ENCODE measurements around the gene EIF2B1. TPM values are rescaled to one million over a fixed set of nuclear protein-coding genes. Genes with fewer than 3 reads are reported as not detected.
A peak's percentile ranks its signal among the peaks of the same experiment; 100 is the strongest.

Gene EIF2B1
- total RNA-seq, 3 donors from 2014 or later (not counting 1 experiment from before 2014, with no cell fraction given): 50.5 to 55.7 (median 51.0) TPM

DNA sequence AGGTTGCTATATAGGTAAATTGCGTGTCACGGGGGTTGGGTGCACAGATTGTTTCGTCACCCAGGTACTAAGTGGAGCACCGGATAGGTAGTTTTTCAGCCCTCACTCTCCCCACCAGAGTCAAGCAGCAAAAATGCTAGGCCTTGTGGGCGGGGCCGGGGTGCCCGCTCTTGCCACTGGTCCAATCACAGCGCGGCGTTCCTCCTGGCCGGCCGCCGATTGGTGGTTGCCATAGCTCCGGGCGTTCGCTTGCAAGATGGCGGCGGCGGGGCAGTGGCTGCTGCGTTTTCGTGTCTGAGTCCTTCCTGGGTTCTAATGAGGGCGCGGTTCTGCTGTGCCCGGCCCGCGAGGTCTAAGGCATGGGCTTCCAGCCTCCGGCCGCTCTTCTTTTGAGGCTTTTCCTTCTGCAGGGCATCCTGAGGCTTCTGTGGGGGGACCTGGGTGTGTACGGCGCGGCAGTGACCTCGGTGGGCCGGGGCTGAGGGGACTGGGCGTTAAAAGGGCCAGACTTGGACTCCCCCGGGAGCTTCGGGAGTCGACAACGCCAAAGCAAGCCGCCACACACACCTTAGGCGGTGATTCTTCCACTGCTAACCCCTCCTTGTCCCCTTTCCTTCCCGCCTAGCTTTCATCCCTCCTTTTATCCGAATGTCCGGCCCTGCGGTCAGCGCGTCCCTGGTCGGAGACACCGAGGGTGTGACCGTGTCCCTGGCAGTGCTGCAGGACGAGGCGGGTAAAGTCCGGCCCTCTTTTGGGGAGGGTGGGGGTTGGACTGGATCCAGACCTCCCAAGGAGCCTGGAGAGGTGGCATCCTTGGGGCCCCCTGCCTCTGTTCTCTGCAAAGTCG is 37.6 kb upstream of the EIF2B1 start, which contains the start of gene TCTN2:
Gene TCTN2, plus strand, starts transcription at position 232 of the 847 bp plus-strand sequence. Its CDS starts 128 bp downstream, at position 360.
- 3% methylated on average over 53 of the region's 53 CpGs for WGBS (ENCODE audit: insufficient coverage)
- DNase-seq (peak; percentile 89 to 94), ATAC-seq (peak; percentile 98 to 100 (median 100))
- Histone ChIP-seq H3K4me1 (ENCODE audit: control insufficient read depth, insufficient read depth, low read length) (peaks cover 12% of the 10 kb centered on the region), H3K27ac (ENCODE audit: low read length) (no peak within 1 kb of the TSS), H3K27me3 (ENCODE audit: control insufficient read depth, insufficient read depth, low read length) (no peaks in the 10 kb centered on the region), H3K4me3 (ENCODE audit: low read length) (peak within 1 kb of the TSS; percentile 75), H3K9me3 (ENCODE audit: control insufficient read depth, insufficient read depth, low read length) (no peaks in the 10 kb centered on the region), H3K36me3 (ENCODE audit: control insufficient read depth, insufficient read depth, low read length) (peaks cover 1% of the 10 kb centered on the region)
- H3K27me3 Mint-ChIP-seq (ENCODE audit: low read depth in 2 of 2): no peaks in the 10 kb centered on the region
- intact Hi-C loops (cut with micrococcal nuclease): loop anchor here (5.0 kb wide), 1 partner anchor 41 kb away; the partner anchor contains the start of gene ATP6V0A2
- TF ChIP-seq, protein P1, sequence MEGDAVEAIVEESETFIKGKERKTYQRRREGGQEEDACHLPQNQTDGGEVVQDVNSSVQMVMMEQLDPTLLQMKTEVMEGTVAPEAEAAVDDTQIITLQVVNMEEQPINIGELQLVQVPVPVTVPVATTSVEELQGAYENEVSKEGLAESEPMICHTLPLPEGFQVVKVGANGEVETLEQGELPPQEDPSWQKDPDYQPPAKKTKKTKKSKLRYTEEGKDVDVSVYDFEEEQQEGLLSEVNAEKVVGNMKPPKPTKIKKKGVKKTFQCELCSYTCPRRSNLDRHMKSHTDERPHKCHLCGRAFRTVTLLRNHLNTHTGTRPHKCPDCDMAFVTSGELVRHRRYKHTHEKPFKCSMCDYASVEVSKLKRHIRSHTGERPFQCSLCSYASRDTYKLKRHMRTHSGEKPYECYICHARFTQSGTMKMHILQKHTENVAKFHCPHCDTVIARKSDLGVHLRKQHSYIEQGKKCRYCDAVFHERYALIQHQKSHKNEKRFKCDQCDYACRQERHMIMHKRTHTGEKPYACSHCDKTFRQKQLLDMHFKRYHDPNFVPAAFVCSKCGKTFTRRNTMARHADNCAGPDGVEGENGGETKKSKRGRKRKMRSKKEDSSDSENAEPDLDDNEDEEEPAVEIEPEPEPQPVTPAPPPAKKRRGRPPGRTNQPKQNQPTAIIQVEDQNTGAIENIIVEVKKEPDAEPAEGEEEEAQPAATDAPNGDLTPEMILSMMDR (IDR thresholded peaks at IDR 0.05): no peak
- H3K9me3 Mint-ChIP-seq: no peaks in the 10 kb centered on the region
- peaks cover 7 to 16% of the 10 kb centered on the region in 2 donors for H3K4me1 Mint-ChIP-seq
- H3K4me3 Mint-ChIP-seq: peak within 1 kb of the TSS; percentile 88
- peak within 1 kb of the TSS in 1 of 2 donors; percentile 66 for H3K27ac Mint-ChIP-seq
- H3K36me3 Mint-ChIP-seq: no peaks in the 10 kb centered on the region

DNA sequence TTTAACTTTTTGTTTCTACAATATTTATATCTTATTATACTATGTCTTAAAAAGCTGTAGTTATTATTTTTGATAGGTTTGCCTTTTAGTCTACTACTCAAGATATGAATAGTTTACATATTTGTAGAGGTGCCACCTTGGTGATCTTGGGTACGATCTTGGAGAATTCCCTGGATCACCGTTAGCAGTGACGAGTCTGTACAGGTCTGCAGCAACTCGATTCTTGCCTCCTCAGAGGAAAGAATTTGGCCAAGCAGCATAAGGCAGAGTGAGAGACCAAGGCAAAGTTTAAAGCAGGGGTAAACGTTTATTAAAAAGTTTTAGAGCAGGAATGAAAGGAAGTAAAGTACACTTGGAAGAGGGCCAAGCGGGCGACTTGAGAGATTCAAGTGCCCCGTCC is 34.3 kb upstream of the EIF2B1 start:
- ATAC-seq: no peak
- Mint-ChIP-seq H3K36me3 (no peaks in the 10 kb centered on the region), H3K9me3 (no peaks in the 10 kb centered on the region), H3K27me3 (ENCODE audit: low read depth in 2 of 2) (no peaks in the 10 kb centered on the region), H3K4me3 (no peak overlapping the region), H3K27ac (no peak overlapping the region), H3K4me1 (peaks cover 7 to 16% of the 10 kb centered on the region in 2 donors)
- TF ChIP-seq, protein P1 (IDR thresholded peaks at IDR 0.05): no peak
- peaks cover 12% of the 10 kb centered on the region for H3K4me1 ChIP-seq (ENCODE audit: control insufficient read depth, insufficient read depth, low read length)
- no peak for DNase-seq
- no peak overlapping the region for H3K4me3 ChIP-seq (ENCODE audit: low read length)
- no peak overlapping the region for H3K27ac ChIP-seq (ENCODE audit: low read length)
- H3K36me3 ChIP-seq (ENCODE audit: control insufficient read depth, insufficient read depth, low read length): no peaks in the 10 kb centered on the region
- intact Hi-C loops (cut with micrococcal nuclease): no loop called here
- no peaks in the 10 kb centered on the region for H3K9me3 ChIP-seq (ENCODE audit: control insufficient read depth, insufficient read depth, low read length)
- 91% methylated on average over 8 of the region's 8 CpGs for WGBS (ENCODE audit: insufficient coverage)
- H3K27me3 ChIP-seq (ENCODE audit: control insufficient read depth, insufficient read depth, low read length): no peaks in the 10 kb centered on the region

DNA sequence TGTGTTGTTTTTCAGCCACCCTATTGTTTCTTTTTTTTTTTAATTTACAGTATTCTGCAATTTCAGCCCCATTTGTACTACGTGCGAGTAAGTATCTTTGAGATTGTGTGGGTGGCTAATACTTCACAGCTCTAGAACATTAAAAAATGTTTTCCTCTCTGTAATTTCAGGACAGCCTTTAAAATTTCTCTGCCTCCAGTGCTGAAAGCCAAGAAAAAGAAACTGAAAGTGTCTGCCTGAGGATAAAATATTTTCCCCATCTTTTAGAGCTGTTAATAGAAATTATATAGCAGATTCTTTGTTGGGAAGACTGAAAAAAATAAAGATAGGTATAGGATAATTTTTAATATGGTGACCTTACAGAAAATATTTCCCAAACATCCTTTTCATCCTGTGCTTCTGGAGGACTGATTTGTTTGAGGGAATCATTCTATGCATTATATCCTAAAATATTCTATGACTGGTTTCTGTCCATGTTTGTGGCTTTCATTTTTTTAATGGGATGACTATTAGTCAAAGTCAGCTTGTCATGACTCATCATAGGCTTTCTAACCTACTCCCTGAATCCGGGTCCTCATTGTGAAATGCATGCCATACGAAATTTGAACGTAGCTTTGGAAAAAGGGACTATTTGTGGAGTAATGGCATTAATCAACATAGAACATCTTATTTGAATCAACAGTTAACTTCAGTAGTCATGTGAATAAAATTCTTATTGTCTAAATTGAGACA is 26.7 kb upstream of the EIF2B1 start:
- TF ChIP-seq, protein P1 (IDR thresholded peaks at IDR 0.05): no peak
- Histone ChIP-seq H3K4me3 (ENCODE audit: low read length) (no peak overlapping the region), H3K4me1 (ENCODE audit: control insufficient read depth, insufficient read depth, low read length) (no peaks in the 10 kb centered on the region), H3K36me3 (ENCODE audit: control insufficient read depth, insufficient read depth, low read length) (peaks cover 14% of the 10 kb centered on the region), H3K9me3 (ENCODE audit: control insufficient read depth, insufficient read depth, low read length) (no peaks in the 10 kb centered on the region), H3K27me3 (ENCODE audit: control insufficient read depth, insufficient read depth, low read length) (no peaks in the 10 kb centered on the region), H3K27ac (ENCODE audit: low read length) (no peak overlapping the region)
- Mint-ChIP-seq H3K36me3 (peaks cover 5% of the 10 kb centered on the region), H3K27me3 (ENCODE audit: low read depth in 2 of 2) (no peaks in the 10 kb centered on the region), H3K9me3 (no peaks in the 10 kb centered on the region), H3K4me3 (no peak overlapping the region), H3K4me1 (no peaks in the 10 kb centered on the region), H3K27ac (no peak overlapping the region)
- no CpG with 5 or more reads among the region's 5 CpGs for WGBS (ENCODE audit: insufficient coverage)
- DNase-seq (no peak), ATAC-seq (no peak)
- intact Hi-C loops (cut with micrococcal nuclease): no loop called here

Data from natural killer cell (primary cell).